Iris pigment epithelial cell (primary cell): ENCODE data around the gene CUL1.

ENCODE experiments used
- DNase-seq: peaks from one replicate; pipeline ENCODE4 v3.0.0-alpha.2; 2011; ENCODE audit warnings: low read depth

Gene CUL1

DNA sequence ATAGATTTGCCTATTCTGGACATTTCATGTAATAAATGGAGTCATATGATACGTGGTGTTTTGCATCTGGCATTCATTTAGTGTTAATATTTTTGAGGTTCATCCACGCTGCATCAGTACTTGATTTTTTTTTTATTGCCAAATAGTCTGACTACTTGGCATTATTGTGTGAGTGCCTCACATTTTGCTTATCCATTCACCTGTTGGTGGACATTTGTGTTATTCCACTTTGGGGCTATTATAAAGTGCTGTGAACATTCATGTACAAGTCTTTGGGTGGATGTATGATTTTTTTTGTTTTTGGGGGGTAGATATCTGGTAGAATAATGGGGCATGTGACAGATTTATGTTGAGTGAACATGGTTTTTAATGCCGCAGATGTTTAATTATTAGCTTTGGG lies 19.7 kb downstream of the CUL1 start:
- no peak for DNase-seq

DNA sequence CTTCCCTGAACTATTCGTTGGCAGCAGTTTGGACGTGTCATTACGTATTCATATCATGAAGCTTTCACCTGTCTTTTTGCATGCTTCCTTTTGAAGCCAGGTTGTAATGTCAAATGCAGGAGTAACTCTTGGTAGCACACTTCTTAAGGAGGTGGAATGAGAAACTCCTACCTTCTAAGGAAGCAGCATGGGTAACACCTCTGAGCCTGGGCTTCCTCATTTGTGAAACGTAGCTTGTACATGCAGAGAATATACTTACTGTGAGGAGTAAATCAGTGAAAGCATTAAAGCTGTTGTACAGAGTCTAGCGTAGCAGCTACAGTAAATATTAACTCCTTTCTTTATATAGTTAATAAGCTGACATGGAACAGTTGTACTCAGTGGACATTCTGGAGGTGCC lies 21.1 kb downstream of the CUL1 start:
- DNase-seq: no peak

DNA sequence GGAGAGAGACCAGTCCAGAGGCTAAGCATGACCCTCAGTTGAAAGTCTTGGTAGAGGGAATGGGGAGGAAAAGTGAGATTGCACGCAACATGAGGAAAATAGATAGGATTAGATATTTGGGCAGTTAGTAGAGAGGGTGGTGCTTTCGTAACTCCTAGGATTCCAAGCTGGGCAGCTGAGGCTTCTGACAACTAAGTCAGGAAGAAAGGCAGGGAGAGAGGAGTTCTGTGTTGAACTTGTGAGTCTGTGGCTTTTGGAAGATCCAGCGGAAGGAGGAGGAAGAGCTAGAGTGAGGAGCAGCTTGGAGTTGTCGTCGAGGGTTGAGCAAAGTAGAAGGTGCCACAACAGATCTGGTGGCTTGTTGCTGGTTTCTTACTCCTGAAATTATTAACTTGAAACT lies 21.8 kb downstream of the CUL1 start:
- DNase-seq: no peak

DNA sequence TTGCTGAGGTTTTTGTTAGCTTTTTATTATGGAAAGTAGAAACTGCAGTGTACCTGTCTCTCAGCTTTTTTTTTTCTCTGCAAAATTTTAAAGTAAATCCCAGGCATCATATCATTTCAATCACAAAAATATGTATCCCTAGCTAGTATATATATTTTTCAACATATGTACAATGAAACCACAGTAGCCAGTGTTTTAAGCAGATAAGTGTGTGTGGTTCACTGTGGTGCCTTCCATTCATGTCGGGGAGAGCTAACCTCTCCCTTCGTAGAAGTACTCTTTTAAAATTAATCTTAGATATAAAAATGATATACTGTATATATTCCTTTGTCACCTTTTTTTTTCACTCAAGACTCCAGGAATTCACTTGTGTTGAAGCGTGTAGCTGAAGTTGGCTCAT lies 22.7 kb downstream of the CUL1 start:
- no peak for DNase-seq

DNA sequence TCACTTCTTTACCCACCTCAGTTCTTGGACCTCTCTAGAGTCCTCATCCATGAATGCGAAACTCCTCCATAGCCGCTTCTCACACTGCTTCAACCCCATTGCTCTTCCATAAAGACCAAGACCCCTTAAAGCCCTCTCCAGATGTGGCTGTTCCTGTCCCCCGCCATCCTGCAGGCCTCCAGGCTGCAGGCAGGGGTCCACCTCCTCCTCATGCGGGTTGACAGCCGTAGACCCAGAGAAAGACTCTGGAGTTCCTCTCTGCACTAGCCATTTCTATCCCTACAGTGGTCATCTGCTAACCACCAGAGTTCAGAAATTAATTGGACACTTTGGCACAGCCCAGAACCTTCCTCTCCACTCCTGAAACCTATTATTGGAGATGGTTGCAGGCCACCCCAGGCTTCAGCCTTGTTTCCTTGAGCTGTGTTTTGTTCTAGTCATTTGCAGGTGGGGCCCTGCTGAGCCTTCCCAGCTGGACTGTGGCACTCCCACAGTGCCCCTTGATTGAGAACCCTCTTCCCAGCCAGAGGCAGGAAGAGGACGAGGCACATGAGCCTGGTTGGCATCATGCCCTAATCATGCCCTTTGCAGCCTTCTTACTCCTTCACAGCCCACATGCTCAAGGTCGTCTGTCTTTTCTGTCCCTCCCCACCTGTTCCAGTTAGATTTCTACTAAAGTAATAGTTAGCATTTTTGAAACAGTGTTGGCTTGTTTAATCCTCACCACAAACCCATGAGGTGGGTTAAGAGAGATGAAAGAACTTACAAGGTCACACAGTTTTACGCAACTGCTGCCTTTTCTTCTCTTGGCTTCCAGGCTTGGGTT lies 23.9 kb downstream of the CUL1 start:
- DNase-seq: no peak

DNA sequence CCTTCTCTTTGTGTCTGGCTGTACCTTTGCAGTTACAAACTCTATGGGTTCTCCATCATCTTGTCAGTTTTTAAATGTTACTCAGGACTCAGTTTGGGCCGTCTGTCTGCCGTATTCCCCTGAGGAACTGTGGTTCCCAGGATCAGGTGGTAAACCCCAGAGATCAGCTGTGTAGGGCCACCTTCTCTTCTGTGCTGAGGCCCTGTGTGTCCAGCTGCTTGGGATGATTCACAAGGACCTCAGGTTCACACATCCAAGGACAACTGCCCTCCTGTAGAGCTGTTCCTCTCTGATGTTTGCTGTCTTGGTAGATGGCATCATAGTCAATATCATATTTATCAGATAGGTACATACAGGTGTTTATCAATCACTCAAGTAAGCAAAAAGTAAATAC lies 24.5 kb downstream of the CUL1 start:
- no peak for DNase-seq

DNA sequence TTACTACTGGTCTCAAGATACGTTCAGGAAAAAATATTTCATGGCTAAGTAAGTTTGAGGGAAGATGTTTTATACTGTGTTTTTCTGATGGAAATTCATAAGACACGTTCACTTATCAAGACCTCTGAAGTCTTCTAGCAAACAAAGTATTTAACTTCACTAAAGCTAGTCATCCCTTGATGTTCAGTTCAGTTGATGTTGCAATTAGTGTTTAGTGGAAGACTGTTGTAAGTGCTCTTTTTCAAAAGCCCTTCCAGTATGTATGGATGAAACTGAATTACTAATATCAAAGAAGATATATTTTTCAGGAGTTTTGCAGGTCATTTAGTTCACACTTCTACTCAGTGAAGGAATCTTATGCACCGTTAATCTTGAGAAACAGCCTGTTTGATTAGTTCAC lies 25.1 kb downstream of the CUL1 start:
- DNase-seq: peak; percentile 50

DNA sequence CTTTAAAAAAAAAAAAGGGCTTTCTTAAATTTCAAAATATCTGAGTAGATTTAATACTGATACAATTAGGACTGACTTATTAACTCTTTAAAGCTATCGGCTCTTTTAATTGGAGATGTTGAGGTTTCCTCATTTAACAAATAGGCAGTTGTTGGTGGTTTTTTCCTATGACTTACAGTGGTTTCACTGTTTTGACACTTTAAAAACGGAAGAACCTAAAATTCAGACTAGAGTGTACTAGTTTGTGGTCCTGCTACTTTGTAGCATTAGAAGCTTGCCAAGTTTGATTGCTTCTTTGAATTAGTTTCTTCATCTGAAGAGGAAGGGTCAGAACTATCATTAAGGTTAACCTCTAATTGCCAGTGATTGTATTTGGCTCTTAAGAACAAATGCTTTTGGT lies 27.7 kb downstream of the CUL1 start:
- no peak for DNase-seq

DNA sequence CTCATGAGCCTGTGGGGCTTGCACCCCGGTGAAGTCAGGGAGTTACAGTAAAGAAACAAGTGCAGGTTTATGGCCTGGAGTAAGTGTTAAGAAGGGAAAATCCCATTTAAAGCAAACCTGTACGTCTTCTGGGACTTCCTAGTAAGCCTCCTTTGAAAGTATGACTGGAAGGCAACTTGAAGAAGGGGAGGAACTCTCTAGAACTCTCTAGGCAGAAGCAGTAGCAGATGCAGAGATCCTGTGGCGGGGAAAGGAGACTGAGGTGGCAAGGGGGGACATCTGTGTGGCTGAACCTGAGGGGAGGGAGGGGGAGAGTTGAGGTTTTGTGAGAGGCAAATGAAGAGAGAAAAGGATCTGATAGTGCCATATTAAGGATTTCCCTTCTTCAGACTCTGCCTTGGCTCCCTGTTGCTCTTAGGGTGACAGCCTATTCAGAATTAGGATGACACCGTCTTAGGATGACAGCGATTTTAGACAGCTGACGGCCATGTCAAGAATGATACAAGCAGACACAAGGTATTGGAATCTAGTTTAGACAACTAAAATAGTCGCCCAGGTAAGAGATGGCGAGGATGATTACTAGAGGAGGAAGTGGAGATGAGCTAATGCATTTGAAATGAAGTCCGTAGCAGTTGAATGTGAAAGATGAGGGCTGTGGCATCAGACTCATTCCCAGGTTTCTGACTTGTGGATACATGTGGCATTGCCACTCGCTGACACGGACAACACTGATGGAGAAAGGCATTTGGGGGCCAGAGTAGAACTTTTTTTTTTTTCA lies 29.0 kb downstream of the CUL1 start:
- no peak for DNase-seq

DNA sequence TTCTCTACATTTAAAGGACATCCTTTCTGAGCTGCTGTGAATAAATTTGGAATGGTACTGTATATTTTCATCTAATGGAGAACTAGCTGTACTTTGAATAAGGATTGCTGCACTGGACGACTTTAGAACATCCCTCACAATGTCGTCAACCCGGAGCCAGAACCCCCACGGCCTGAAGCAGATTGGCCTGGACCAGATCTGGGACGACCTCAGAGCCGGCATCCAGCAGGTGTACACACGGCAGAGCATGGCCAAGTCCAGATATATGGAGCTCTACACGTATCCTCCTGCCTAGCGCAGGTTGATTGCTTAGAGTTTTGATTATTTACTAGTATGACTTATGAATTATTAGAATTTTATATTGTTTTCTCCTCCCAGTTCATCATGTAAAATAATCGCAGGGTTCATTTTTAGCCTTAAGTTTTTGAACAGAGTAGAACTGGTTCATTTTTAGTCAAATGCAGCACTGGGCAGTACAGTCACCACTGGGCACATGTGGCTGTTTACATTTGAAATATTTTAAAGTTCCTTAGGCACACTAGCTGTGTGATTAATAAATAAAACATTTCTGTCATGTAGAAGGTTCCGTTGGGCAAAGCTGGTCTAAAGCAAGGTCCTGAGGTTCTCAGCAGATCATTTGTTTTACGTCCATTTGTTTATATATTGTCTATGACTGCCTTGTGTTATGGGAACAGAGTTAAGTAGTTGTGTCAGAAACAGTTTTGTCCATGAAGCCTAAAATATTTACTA lies 31.5 kb downstream of the CUL1 start:
- DNase-seq: peak; percentile 34

DNA sequence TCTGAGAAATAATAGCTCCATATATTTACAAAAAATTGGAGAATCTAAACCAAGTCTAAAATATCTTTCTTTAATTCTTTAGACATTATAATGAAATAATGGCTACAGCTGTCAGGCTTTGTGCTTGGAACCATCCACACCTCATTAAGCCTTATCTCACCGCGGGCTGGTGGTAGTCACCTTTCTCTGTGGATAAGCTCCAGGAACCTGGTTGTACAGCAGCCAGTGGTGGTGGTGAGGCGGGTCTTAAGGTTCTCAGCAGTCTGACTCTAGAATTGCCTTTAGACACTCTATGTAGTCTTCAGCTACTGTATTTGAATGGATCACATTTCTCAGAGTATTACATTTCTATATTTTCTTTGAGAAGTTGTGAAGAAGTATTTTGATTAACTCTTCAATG lies 34.2 kb downstream of the CUL1 start:
- no peak for DNase-seq

DNA sequence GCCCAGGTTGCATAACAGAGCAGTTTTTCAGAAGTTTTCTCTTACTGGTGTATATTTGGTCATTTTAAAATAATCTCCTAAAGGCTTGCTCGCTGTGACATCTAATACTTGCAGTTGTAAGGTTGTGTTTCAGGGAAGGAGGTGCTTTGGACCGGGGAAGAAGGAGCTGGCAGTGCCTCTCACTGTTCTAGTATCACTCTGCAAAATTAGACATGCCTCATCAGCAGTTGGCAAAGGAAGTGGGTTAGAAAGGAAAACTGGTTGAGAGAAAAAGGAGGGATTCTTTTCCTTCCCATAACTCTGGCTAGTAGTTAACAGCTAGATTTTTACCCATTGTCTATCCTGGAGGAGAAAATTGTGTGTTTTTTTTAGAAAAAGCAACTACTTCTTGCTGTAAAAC lies 34.8 kb downstream of the CUL1 start:
- DNase-seq: no peak

DNA sequence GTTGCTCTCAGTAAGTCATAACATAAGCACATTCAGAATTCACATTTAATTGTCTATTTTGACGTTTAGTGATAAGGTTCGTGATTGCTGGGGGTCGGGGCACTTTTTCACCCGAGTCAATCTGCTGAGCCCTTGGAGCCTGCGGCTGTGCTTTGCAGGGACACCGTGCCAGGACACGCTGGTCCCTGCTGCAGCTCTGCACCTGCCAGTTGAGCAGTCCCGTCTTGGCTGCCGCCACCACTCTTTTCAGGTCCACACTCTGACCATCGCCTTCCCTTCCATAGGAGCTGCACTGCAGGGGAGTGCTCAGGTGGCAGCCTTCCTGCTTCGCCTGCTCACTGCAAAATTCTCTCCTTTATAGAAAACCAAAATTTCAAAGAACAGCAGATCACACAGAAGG lies 36.4 kb downstream of the CUL1 start:
- no peak for DNase-seq

DNA sequence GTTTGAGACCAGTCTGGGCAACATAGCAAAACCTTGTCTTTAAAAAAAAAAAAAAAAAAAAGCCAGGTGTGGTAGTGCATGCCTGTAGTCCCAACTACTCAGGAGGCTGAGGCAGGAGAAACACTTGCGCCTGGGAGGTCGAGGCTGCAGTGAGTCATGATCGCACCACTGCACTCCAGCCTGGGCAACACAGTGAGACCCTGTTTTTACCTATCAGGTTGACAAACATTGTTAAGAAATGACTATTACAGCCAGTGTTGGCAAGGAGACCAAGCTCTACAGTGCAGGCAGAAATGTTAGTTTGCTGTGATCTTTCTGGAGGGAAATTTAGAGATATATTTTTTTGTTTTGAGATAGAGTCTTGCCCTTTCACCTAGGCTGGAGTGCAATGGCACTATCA lies 37.3 kb downstream of the CUL1 start:
- DNase-seq: no peak

DNA sequence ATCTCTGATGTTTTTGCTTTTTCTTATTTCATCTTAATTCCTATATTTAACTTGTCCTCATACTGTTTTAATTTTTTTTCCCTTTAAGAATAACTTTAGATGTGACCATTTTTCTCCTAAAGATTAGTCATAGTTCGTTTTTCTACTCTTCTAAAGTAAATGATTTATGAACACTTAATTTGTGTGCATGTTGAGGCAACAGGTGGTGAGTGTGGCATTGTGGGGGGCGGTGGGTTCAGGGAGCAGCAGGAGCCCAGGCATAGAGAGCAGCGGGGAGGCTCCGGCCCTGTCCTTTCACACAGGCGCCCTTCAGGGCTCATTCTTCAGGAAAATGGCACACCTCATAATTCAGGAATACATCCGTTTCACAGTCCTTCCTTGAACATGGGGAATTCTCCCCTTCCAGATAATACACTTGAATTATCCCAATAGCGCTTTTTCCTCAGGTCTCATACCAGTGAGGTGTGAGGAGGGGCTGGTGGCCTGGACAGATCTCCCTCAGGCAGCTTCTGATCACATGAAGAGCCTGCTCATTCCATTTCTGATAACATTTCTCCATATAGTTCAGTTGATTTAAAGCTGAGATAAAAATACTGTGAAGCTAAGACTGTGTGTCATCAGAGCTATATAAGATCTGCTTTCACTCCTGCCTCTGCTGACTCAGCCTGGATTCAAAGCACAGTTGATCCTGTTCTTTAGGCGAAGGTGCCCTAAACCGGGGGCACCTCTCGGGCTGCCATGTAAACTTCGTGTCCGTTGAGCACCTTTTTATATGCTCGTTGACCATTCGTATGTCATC lies 40.2 kb downstream of the CUL1 start:
- peak; percentile 74 for DNase-seq

DNA sequence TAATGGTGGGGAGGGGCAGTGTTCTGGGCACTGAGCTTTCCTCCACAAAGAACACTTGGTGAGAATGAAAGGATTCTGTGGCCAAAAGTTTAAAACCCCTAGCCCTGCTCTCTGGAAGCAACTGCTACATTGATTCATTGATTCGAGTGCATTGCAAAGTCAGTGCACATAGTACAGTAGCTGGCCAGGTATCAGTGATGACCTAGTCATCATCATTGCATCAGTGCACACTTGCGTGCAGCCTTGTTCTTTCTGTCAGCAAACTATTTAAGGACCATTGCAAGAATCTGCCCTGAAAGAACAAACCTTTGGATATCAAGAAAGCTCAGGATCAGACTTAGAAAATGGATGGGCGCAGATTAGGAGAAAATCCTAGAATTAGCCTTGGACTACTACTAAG lies 47.4 kb downstream of the CUL1 start:
- no peak for DNase-seq

DNA sequence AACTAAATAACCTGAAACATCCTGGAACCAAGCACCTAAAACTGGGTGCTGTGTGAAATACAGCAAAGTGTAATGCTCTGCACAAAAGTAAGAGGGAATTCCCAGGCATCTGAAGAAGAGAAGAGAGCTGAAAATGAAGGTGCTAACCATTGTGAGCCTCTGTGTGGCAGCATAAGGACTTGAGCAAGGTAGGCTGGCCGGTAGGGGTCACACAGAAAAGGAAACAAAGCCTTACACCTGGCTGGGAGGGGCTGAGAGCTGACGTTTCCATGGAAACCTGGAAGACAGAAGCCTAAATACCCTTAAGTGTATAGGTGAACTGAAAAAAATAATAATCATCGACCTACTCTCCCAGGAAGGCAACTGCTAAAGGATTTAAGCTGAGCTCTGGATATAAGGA lies 48.6 kb downstream of the CUL1 start:
- no peak for DNase-seq

DNA sequence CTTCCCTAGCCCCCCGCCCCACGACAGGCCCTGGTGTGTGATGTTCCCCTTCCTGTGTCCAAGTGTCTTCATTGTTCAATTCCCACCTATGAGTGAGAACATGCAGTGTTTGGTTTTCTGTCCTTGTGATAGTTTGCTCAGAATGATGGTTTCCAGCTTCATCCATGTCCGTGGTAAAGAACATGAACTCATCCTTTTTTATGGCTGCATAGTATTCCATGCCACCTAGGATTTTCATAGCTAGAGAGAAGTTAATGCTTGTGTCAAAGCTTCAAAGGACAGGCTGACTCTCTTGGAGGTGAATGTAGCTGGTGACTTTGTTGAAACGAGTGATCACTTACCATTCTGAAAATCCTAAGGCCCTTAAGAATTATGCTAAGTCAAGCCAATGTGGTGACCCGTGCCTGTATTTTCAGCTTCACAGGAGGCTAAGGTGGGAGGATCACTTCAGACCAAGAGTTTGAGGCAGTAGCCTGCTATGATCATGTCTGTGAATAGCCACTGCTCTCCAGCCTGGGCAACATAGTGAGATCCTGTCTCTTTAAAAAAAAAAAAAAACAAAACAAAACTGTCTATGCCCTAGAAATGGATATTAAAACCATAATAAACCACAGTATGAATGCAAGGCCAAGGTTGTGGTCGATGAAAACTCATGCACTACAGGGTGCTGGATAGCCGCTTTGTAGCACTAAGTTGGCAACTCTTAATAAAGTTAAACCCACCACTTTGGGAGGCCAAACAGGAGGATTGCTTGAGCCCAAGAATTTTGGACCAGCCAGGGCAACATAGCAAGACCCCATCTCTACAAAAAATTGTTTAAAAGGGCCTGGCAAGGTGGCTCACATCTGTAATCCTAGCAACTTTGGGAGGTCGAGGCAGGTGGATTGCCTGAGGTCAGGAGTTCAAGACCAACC lies 52.0 kb downstream of the CUL1 start:
- no peak for DNase-seq

DNA sequence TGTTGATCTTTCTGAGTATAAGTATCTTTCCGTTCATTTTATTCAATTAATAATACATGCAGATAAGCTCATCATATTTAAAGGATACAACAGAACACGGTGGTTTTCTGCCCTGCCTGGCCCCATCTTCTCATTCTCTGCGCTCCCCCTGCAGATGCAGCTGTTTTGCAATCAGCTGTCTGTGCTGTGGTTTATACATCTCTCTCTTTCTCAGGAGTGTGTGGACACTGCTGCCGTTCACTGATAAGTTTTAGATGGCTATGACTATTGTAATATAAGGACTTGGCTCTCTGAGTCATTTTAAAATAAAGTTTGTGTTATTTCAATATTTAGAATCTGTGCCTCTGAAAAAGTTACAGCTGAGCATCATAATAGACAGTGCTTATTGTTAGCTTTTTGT lies 54.5 kb downstream of the CUL1 start:
- DNase-seq: peak; percentile 71

DNA sequence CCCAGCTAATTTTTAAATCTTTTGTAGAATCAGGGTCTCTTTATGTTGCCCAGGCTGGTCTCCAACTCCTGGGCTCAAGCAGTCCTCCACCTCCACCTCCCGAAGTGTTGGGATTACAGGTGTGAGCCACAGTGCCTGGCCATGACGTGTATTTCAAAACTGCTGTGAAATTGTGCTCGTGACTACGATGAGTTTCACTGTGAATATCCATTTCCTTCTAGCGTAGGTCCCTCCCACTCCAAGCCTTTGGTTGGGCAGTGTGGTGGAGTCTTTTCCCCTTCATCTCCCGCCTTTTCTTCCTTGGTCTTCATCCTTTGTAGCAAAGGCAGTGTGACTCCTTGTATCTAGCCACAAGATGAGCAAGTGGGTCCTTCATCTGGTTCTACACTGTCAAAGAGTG lies 56.2 kb downstream of the CUL1 start:
- DNase-seq: no peak
